Astrocyte of the cerebellum (primary cell): ENCODE data around the gene RAD9B.

Source experiments
- DNase-seq: peaks from one replicate; pipeline ENCODE4 v3.0.0-alpha.2; 2011; ENCODE audit warnings: low read depth
- H3K4me3 ChIP-seq: 2 replicates; pipeline ENCODE4 v1.5.1; 2011; ENCODE audit warnings: mild to moderate bottlenecking, low read depth, low read length, moderate library complexity
- CTCF ChIP-seq: IDR thresholded peaks from 2 replicates; pipeline ENCODE4 v1.5.1; 2012; ENCODE audit warnings: low read length, low read depth, moderate library complexity, mild to moderate bottlenecking; ENCODE audit errors: missing control alignments
- in situ Hi-C: cut with HindIII; loops from 2 replicates; pipeline ENCODE4 v1.10.0; 2017; ENCODE audit warnings: low sequenced_read_pairs

Gene RAD9B

DNA sequence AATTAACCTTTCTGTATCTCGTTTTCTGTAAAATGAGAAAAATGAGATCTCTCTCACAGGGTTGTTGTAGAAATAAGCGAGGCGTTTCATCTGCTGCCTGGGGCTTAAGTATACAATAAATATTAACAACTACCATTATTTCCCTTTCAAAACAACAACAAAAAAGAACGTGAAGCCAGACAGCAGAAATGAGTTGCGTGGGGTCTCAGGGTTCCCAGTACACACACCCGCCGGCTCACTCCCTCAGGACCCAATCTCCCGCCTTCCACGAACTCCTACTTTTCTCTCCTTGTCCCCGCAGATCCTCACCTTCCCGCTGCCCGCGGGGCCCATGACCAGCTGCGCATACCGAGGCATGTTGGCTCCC, 34.3 kb upstream of the RAD9B start:
- peak overlapping the region; percentile 74 for H3K4me3 ChIP-seq
- in situ Hi-C loops: no loop called here
- DNase-seq: no peak
- no peak for TF ChIP-seq CTCF

GRCh38 chr12:110468214-110469048, 33.7 kb upstream of the RAD9B start, which contains the start of the genes FAM216A and GPN3:
Gene FAM216A (plus strand): TSS chr12:110468845. CDS start chr12:110468876, 31 bp downstream.
Gene GPN3 (minus strand): TSS chr12:110468257. CDS start chr12:110468203, 54 bp downstream.
- DNase-seq: peak; percentile 97
- in situ Hi-C loops: no loop called here
- peak within 1 kb of the TSS; percentile 74 for H3K4me3 ChIP-seq
- no peak for TF ChIP-seq CTCF

DNA sequence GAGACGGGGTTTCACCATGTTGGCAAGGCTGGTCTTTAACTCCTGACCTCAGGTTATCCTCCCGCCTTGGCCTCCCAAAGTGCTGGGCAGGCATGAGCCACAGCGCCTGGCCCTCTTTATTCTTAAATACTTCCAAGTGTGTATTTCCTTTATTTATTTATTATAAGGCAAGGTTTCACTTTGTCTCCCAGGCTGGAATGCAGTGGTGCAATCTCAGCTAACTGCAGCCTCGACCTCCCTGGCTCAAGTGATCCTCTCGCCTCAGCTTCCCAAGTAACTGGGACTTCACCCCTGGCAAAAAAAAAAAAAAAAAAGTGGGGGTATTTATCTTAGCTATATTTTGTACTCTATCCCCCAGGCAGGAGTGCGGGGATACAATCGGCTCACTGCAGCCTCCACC, 26.7 kb upstream of the RAD9B start:
- no peak for DNase-seq
- no peak for TF ChIP-seq CTCF
- in situ Hi-C loops: no loop called here
- H3K4me3 ChIP-seq: no peak overlapping the region

GRCh38 chr12:110498984-110499706, 3.0 kb upstream of the RAD9B start:
- DNase-seq: no peak
- in situ Hi-C loops: no loop called here
- no peak overlapping the region for H3K4me3 ChIP-seq
- no peak for TF ChIP-seq CTCF

DNA sequence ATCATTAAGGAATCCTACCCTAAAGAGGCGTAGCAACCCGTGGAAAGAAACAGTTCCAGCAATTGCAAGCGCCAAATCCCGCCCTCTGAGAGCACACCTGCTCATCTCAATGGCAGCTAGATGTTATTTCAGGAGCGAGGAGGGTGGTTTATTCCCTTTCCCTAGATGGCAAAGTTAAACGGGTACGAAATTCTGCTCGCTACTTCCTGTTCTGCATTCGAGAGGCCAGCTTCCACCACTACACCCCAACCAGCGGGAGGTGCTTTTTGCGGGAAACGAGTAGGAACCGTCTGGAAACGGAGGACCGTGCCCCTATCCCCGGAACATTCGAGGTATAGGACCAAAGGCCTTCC, 756 bp upstream of the RAD9B start:
- peak; percentile 23 for DNase-seq
- H3K4me3 ChIP-seq: peak overlapping the region; percentile 87
- no peak for TF ChIP-seq CTCF
- in situ Hi-C loops: loop anchor here (5.0 kb wide), 1 partner anchor 36 kb away; no protein-coding TSS in a partner anchor

- in situ Hi-C loops: loop anchor here (5.0 kb wide), 1 partner anchor 34 kb away; no protein-coding TSS in a partner anchor
- TF ChIP-seq CTCF: no peak
- DNase-seq: no peak
- H3K4me3 ChIP-seq: no peak overlapping the region
These were observed 1.3 kb downstream of the RAD9B start for GRCh38 chr12:110503432-110503831.
